ENCODE measurements around the gene BBS5.
"Not testable (repeated sequence)": the region's sequence is repeated elsewhere in the genome, so short reads cannot be mapped to it uniquely, and the experiment has no call there.

Gene BBS5

GRCh38 chr2:169520896-169521295, 41.6 kb downstream of the BBS5 start:
- no peak for DNase-seq (ENCODE audit: low read depth)
- H3K4me3 ChIP-seq (replicated peaks; ENCODE audit: low read depth, low read length), result no peak overlapping the region
- no peak for TF ChIP-seq CTCF (IDR thresholded peaks at IDR 0.05; ENCODE audit: low read length, missing control alignments)

- TF ChIP-seq CTCF (IDR thresholded peaks at IDR 0.05; ENCODE audit: low read length, missing control alignments), result no peak
- DNase-seq (ENCODE audit: low read depth), result no peak
- no peak overlapping the region for H3K4me3 ChIP-seq (replicated peaks; ENCODE audit: low read depth, low read length)
Observed at GRCh38 chr2:169523681-169524080, 44.4 kb downstream of the BBS5 start.

GRCh38 chr2:169525434-169525833, 46.1 kb downstream of the BBS5 start:
- TF ChIP-seq CTCF (IDR thresholded peaks at IDR 0.05; ENCODE audit: low read length, missing control alignments), result no peak
- no peak for DNase-seq (ENCODE audit: low read depth)
- H3K4me3 ChIP-seq (replicated peaks; ENCODE audit: low read depth, low read length), result no peak overlapping the region

- TF ChIP-seq CTCF (IDR thresholded peaks at IDR 0.05; ENCODE audit: low read length, missing control alignments), result no peak
- no peak for DNase-seq (ENCODE audit: low read depth)
- H3K4me3 ChIP-seq (replicated peaks; ENCODE audit: low read depth, low read length), result no peak overlapping the region
Observed at GRCh38 chr2:169526451-169526850, 47.2 kb downstream of the BBS5 start.

- no peak overlapping the region for H3K4me3 ChIP-seq (replicated peaks; ENCODE audit: low read depth, low read length)
- peak; percentile 67 for DNase-seq (ENCODE audit: low read depth)
- TF ChIP-seq CTCF (IDR thresholded peaks at IDR 0.05; ENCODE audit: low read length, missing control alignments), result peak; percentile 88
Observed at GRCh38 chr2:169528271-169528701, 49.0 kb downstream of the BBS5 start.

GRCh38 chr2:169539460-169539859, 60.2 kb downstream of the BBS5 start:
- H3K4me3 ChIP-seq (replicated peaks; ENCODE audit: low read depth, low read length); DNase-seq (ENCODE audit: low read depth): not testable (repeated sequence)

- no peak overlapping the region for H3K4me3 ChIP-seq (replicated peaks; ENCODE audit: low read depth, low read length)
- TF ChIP-seq CTCF (IDR thresholded peaks at IDR 0.05; ENCODE audit: low read length, missing control alignments), result no peak
- DNase-seq (ENCODE audit: low read depth), result no peak
Observed at GRCh38 chr2:169540146-169540545, 60.9 kb downstream of the BBS5 start.
